RKO (cell line): ENCODE measurements around the gene MAGI1.
A peak's percentile ranks its signal among the peaks of the same experiment; 100 is the strongest.

Experiments used
- DNase-seq: peaks from one replicate; pipeline ENCODE4 v3.0.0-alpha.2; 2016; ENCODE audit warnings: low spot score

The MAGI1 gene

GRCh38 chr3:65351753-65352152 lies 687.0 kb downstream of the MAGI1 start:
- no peak for DNase-seq

- no peak for DNase-seq
Measured at GRCh38 chr3:65350801-65351476, 687.8 kb downstream of the MAGI1 start.

- DNase-seq, result no peak
Measured at GRCh38 chr3:65348398-65348995, 690.2 kb downstream of the MAGI1 start.

GRCh38 chr3:65347166-65347565 lies 691.6 kb downstream of the MAGI1 start:
- DNase-seq, result no peak

- DNase-seq, result no peak
Measured at GRCh38 chr3:65344846-65345245, 693.9 kb downstream of the MAGI1 start.

- DNase-seq, result no peak
Measured at GRCh38 chr3:65344444-65344843, 694.3 kb downstream of the MAGI1 start.

GRCh38 chr3:65343736-65344135 lies 695.0 kb downstream of the MAGI1 start:
- no peak for DNase-seq

GRCh38 chr3:65343026-65343425 lies 695.7 kb downstream of the MAGI1 start:
- no peak for DNase-seq

- peak; percentile 32 for DNase-seq
Measured at GRCh38 chr3:65342084-65342683, 696.5 kb downstream of the MAGI1 start.

- no peak for DNase-seq
Measured at GRCh38 chr3:65339192-65339740, 699.5 kb downstream of the MAGI1 start.

- DNase-seq, result peak; percentile 2
Measured at GRCh38 chr3:65338571-65338970, 700.1 kb downstream of the MAGI1 start.

- DNase-seq, result no peak
Measured at GRCh38 chr3:65335587-65335986, 703.1 kb downstream of the MAGI1 start.

GRCh38 chr3:65334045-65334665 lies 704.6 kb downstream of the MAGI1 start:
- DNase-seq, result no peak

- DNase-seq, result no peak
Measured at GRCh38 chr3:65331730-65332129, 707.0 kb downstream of the MAGI1 start.

- DNase-seq, result no peak
Measured at GRCh38 chr3:65330072-65330471, 708.6 kb downstream of the MAGI1 start.

GRCh38 chr3:65328148-65328547 lies 710.6 kb downstream of the MAGI1 start:
- DNase-seq, result no peak

GRCh38 chr3:65326574-65326973 lies 712.1 kb downstream of the MAGI1 start:
- no peak for DNase-seq

- no peak for DNase-seq
Measured at GRCh38 chr3:65322910-65323309, 715.8 kb downstream of the MAGI1 start.

GRCh38 chr3:65318231-65318630 lies 720.5 kb downstream of the MAGI1 start:
- no peak for DNase-seq

- DNase-seq, result no peak
Measured at GRCh38 chr3:65314916-65315315, 723.8 kb downstream of the MAGI1 start.

GRCh38 chr3:65314269-65314668 lies 724.4 kb downstream of the MAGI1 start:
- no peak for DNase-seq

- DNase-seq, result no peak
Measured at GRCh38 chr3:65313666-65314065, 725.1 kb downstream of the MAGI1 start.

- no peak for DNase-seq
Measured at GRCh38 chr3:65305836-65306235, 732.9 kb downstream of the MAGI1 start.
